Natural killer cell treated with Interleukin-12 subunit alpha and Interleukin-12 subunit beta and Interleukin-15 and Interleukin-18, amount 100 ng/mL, for 72 hours (primary cell): Measurements from ENCODE around the gene DCLK1. TPM values are rescaled to one million over a fixed set of nuclear protein-coding genes. Genes with fewer than 3 reads are reported as not detected.
"Not testable (repeated sequence)": the region's sequence is repeated elsewhere in the genome, so short reads cannot be mapped to it uniquely, and the experiment has no call there.

Experiments
- ATAC-seq, 2 donors: fragments of 150-1000 bp; cut with Tn5 transposase in 1 of 2; sonication (Bioruptor Pico), chemical (Tn5 transposase) in 1 of 2; 2 replicates each; pipeline ENCODE4 v1.10.0; 2021
- DNase-seq: peaks from one replicate; pipeline ENCODE4 v3.0.0; 2022; ENCODE audit warnings: low spot score
- H3K27ac Mint-ChIP-seq, 2 donors: 1 replicate in 1 of 2; 2 replicates in 1 of 2; pipeline ENCODE4 v1.8.0; 2022; ENCODE audit warnings: mixed read lengths in 2 of 2, mild to moderate bottlenecking in 1 of 2, moderate library complexity in 1 of 2
- H3K27me3 Mint-ChIP-seq, 2 donors: 1 replicate in 1 of 2; 2 replicates in 1 of 2; pipeline ENCODE4 v1.8.0; 2022; ENCODE audit warnings: mixed read lengths in 2 of 2
- H3K36me3 Mint-ChIP-seq: one replicate; pipeline ENCODE4 v1.8.0; 2022; ENCODE audit warnings: mixed read lengths
- H3K4me1 Mint-ChIP-seq, 2 donors: 1 replicate in 1 of 2; 2 replicates in 1 of 2; pipeline ENCODE4 v1.8.0; 2022; ENCODE audit warnings: low read depth in 2 of 2, mixed read lengths in 2 of 2, mild to moderate bottlenecking in 1 of 2
- H3K4me3 Mint-ChIP-seq: one replicate; pipeline ENCODE4 v1.8.0; 2022; ENCODE audit warnings: mixed read lengths
- H3K9me3 Mint-ChIP-seq: 2 replicates; pipeline ENCODE4 v1.8.0; 2022; ENCODE audit warnings: mixed read lengths
- total RNA-seq, 2 donors: library from RNA; stranded (reverse); gene quantifications; one replicate each; pipeline ENCODE4 v1.2.3, GENCODE V29; 2022

The DCLK1 gene
- total RNA-seq, 2 donors from 2014 or later = not detected

GRCh38 chr13:36115306-36115705, 15.9 kb downstream of the DCLK1 start:
- Mint-ChIP-seq H3K9me3 (peaks cover 6% of the 10 kb centered on the region), H3K27ac (no peak overlapping the region), H3K27me3 (no peaks in the 10 kb centered on the region), H3K4me1 (no peaks in the 10 kb centered on the region), H3K36me3 (no peaks in the 10 kb centered on the region), H3K4me3 (no peak overlapping the region)
- DNase-seq (no peak), ATAC-seq (no peak)

DNA sequence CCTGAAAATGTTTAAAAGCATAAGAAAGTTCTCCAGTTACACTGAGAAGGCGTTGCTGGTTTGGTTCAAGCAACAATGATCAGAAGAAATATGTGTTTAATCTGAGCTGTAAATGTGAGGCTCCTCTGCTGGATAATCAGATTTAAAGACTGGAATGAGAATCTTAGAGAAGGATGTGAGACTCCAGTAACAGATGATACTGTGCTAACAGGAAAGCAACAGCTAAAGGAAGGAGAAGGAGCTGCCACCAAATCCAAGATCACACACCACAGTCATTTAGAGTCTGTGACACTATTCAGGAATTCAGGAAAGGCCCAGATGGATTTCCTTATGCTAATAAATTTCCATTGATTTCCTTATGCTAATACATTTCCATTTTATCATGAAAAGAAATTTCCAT, 16.9 kb downstream of the DCLK1 start:
- H3K4me3 Mint-ChIP-seq = no peak overlapping the region
- H3K27me3 Mint-ChIP-seq = no peaks in the 10 kb centered on the region
- peaks cover 6% of the 10 kb centered on the region for H3K9me3 Mint-ChIP-seq
- no peak for ATAC-seq
- no peaks in the 10 kb centered on the region for H3K4me1 Mint-ChIP-seq
- no peaks in the 10 kb centered on the region for H3K36me3 Mint-ChIP-seq
- no peak for DNase-seq
- H3K27ac Mint-ChIP-seq = no peak overlapping the region

DNA sequence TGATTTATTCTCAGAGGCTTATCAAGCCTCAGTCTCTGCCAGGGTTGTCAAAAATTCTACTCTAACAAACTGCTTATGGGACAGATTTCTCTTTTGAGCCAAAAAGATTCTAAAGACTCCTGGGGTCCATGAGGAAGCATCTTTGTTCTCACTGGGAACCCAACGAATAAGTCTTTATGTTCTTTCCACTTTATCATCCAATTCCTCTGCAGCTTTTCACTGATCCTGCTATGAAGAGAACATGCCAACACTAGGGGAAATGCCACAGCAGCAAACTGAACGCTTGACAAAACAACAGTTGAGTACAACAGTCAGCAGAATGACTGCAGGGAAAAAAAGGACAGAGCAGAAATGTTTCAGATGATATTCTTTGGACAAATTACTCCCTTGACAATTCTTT, 22.2 kb downstream of the DCLK1 start:
- H3K27ac Mint-ChIP-seq = no peak overlapping the region
- H3K36me3 Mint-ChIP-seq = no peaks in the 10 kb centered on the region
- no peak overlapping the region for H3K4me3 Mint-ChIP-seq
- ATAC-seq = no peak
- no peaks in the 10 kb centered on the region for H3K27me3 Mint-ChIP-seq
- no peak for DNase-seq
- H3K9me3 Mint-ChIP-seq = peaks cover 6% of the 10 kb centered on the region
- H3K4me1 Mint-ChIP-seq = no peaks in the 10 kb centered on the region

DNA sequence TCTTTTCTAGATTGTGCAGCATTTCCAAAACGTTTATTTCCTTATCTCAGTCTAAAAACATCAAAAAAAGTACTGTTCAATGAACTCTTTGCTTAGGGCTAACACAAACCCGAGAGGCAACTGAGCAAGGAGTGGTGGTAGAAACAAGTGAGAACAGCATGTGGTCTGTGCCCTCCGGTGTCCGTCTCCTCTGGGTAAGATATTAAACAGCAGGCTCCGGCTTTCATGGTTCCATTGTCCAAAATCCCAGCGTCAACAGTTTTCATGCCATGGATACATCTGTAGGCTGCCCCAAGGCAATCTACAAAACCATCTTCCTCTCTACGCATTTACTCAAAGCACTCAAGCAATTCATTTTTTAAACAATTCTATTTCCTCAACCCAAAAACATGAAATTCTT, 22.8 kb downstream of the DCLK1 start:
- ATAC-seq (no peak), DNase-seq (no peak)
- no peaks in the 10 kb centered on the region for H3K4me1 Mint-ChIP-seq
- H3K27me3 Mint-ChIP-seq = no peaks in the 10 kb centered on the region
- no peaks in the 10 kb centered on the region for H3K36me3 Mint-ChIP-seq
- no peak overlapping the region for H3K4me3 Mint-ChIP-seq
- peaks cover 6% of the 10 kb centered on the region for H3K9me3 Mint-ChIP-seq
- no peak overlapping the region for H3K27ac Mint-ChIP-seq

DNA sequence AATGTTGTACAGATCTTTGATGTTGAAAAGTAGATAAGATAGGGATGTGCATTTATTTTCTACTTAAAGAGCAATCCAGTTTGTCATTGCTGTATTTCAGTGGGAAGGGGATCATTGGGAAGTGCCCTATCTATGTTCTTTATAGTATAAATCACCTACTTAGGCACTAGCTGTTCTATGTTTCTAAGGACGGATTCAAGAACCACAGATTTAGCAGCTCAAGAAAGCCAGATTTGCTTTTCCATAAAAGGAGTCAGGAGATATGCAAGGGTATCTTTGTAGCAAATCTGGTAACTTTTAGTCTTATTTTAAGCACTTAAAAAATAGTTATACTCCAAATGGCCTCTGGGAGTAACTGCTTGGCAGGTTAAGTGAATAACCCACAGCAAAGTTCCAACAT, 23.7 kb downstream of the DCLK1 start:
- peaks cover 9% of the 10 kb centered on the region for H3K9me3 Mint-ChIP-seq
- ATAC-seq (no peak), DNase-seq (no peak)
- no peaks in the 10 kb centered on the region for H3K27me3 Mint-ChIP-seq
- H3K36me3 Mint-ChIP-seq = no peaks in the 10 kb centered on the region
- no peak overlapping the region for H3K4me3 Mint-ChIP-seq
- no peak overlapping the region for H3K27ac Mint-ChIP-seq
- H3K4me1 Mint-ChIP-seq = no peaks in the 10 kb centered on the region

DNA sequence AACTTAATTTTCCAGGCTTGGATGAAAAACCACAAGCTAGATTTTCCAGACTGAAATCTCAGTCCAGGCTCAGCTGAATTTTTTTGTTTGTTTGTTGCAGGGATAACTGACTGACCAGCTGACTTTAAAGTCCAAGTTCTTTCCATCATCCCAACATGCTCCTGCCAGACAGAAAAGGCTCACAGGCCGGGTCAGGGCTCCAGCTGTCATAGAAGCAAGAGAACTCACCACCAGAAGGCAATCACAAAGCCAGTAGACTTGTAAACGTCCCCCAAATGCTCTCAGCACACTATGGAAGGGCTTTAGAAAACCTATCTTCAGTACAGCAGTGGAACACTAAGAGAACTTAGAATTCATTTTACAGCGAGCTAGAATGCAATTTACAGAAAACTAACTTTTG, 25.5 kb downstream of the DCLK1 start:
- no peak for ATAC-seq
- no peaks in the 10 kb centered on the region for H3K4me1 Mint-ChIP-seq
- H3K36me3 Mint-ChIP-seq = no peaks in the 10 kb centered on the region

GRCh38 chr13:36102721-36103120, 28.5 kb downstream of the DCLK1 start:
- no peak overlapping the region for H3K4me3 Mint-ChIP-seq
- no peak for ATAC-seq
- no peaks in the 10 kb centered on the region for H3K27me3 Mint-ChIP-seq
- no peak overlapping the region for H3K27ac Mint-ChIP-seq
- H3K4me1 Mint-ChIP-seq = no peaks in the 10 kb centered on the region
- H3K9me3 Mint-ChIP-seq = peaks cover 5% of the 10 kb centered on the region
- no peaks in the 10 kb centered on the region for H3K36me3 Mint-ChIP-seq
- no peak for DNase-seq

More for the DNA sequence above, 25.5 kb downstream of the DCLK1 start:
- Mint-ChIP-seq H3K27me3 (no peaks in the 10 kb centered on the region), H3K4me3 (no peak overlapping the region), H3K27ac (no peak overlapping the region), H3K9me3 (peaks cover 9% of the 10 kb centered on the region)
- no peak for DNase-seq

DNA sequence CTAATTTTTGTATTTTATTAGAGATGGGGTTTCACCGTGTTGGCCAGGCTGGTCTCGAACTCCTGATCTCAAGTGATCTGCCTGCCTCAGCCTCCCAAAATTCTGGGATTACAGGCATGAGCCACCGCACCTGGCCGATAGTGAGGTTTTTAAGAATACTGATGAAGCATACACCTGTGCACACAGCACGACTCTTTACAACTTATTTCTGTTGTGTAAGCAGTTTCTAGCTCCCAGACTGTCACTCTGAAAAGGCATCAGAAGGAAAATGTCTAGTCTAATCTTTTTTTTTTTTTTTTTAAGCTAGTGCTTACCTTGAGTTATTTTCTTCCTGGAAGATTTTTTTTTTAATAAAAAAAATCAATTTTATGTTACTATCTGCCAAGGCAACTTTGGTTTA, 29.3 kb downstream of the DCLK1 start:
- DNase-seq, H3K4me3 Mint-ChIP-seq, H3K9me3 Mint-ChIP-seq, H3K27me3 Mint-ChIP-seq, H3K36me3 Mint-ChIP-seq, ATAC-seq, H3K4me1 Mint-ChIP-seq, H3K27ac Mint-ChIP-seq: not testable (repeated sequence)

- H3K27ac Mint-ChIP-seq = no peak overlapping the region
- H3K27me3 Mint-ChIP-seq = no peaks in the 10 kb centered on the region
- DNase-seq (no peak), ATAC-seq (no peak)
- H3K4me3 Mint-ChIP-seq = no peak overlapping the region
- H3K36me3 Mint-ChIP-seq = no peaks in the 10 kb centered on the region
- no peaks in the 10 kb centered on the region for H3K4me1 Mint-ChIP-seq
- H3K9me3 Mint-ChIP-seq = peaks cover 5% of the 10 kb centered on the region
These were observed 30.0 kb downstream of the DCLK1 start for GRCh38 chr13:36101157-36101556.

DNA sequence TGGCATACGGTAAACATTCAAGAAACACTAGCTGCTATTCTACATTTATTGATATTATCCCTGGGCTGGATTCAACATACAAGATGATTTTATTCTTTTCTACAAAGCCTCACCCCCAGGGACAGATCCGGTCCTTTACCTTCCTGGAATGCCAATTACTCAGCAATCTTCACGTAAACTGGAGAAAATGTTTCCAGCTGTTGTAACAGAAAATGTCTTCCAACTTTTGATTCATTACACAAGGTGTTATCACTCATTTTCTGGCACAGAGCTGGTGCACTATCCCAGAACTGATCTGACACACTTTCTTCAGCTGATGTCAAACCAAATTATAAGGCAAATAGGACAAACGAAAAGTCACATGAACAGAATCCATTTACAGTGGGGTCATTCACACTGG, 33.1 kb downstream of the DCLK1 start:
- Mint-ChIP-seq H3K4me1 (no peaks in the 10 kb centered on the region), H3K27me3 (no peaks in the 10 kb centered on the region), H3K9me3 (peaks cover 3% of the 10 kb centered on the region), H3K36me3 (no peaks in the 10 kb centered on the region), H3K4me3 (no peak overlapping the region), H3K27ac (no peak overlapping the region)
- DNase-seq (no peak), ATAC-seq (no peak)

GRCh38 chr13:36096461-36097416, 34.4 kb downstream of the DCLK1 start:
- Mint-ChIP-seq H3K27me3 (no peaks in the 10 kb centered on the region), H3K36me3 (peaks cover 4% of the 10 kb centered on the region), H3K4me3 (no peak overlapping the region), H3K9me3 (peaks cover 6% of the 10 kb centered on the region), H3K4me1 (no peaks in the 10 kb centered on the region), H3K27ac (no peak overlapping the region)
- ATAC-seq (no peak), DNase-seq (no peak)

DNA sequence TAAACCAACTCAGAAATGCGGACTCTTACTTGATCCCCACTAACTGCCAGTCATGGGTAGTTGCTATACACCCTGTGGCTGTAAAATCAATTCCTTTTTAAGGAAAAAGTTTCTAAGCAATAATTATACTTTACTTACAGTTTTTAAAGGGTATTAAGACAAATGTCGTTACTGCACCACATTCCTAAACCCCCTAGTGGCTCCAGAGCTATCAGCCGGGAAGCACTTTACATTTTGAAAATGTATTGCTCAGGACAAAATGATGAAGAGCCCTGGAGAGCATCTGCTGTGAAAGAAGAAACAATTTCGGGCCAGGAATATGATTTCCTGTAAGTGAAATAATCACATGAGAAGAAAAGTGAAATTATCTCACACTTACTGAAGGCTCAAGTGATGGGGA, 36.7 kb downstream of the DCLK1 start:
- Mint-ChIP-seq H3K27ac (no peak overlapping the region), H3K4me3 (no peak overlapping the region), H3K9me3 (peaks cover 14% of the 10 kb centered on the region), H3K4me1 (no peaks in the 10 kb centered on the region), H3K27me3 (no peaks in the 10 kb centered on the region), H3K36me3 (peaks cover 8% of the 10 kb centered on the region)
- ATAC-seq (no peak), DNase-seq (no peak)

- DNase-seq (no peak), ATAC-seq (no peak)
- Mint-ChIP-seq H3K36me3 (peaks cover 8% of the 10 kb centered on the region), H3K27ac (no peak overlapping the region), H3K4me3 (no peak overlapping the region), H3K4me1 (no peaks in the 10 kb centered on the region), H3K27me3 (no peaks in the 10 kb centered on the region), H3K9me3 (peaks cover 28% of the 10 kb centered on the region)
These were observed 40.6 kb downstream of the DCLK1 start for GRCh38 chr13:36090592-36090991.

DNA sequence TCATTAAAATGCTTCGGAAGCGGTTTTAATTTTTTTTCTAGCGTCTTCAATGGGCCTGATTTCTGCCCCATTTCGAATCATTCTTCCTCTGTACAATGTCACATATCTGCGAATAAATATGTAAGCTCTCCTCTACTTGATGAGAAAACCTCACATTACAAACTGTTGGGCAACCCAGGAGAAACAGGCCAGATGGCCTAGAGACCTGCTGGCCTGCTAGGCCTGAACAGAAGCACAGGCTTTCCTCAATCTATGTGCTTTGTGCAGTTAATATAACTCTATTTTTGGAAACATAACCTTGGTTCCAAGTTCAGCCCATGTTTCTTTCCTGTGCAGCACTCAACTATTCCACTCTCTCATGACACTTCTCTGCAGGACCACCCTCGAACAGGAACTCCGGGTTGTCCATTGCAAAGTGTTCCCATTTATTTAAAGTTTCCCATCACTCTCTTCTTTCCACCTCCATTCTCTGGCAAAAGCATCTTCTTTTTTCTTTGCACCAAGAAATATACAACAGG, 42.0 kb downstream of the DCLK1 start:
- H3K4me1 Mint-ChIP-seq = no peaks in the 10 kb centered on the region
- peaks cover 8% of the 10 kb centered on the region for H3K36me3 Mint-ChIP-seq
- peaks cover 28% of the 10 kb centered on the region for H3K9me3 Mint-ChIP-seq
- H3K27me3 Mint-ChIP-seq = no peaks in the 10 kb centered on the region
- H3K27ac Mint-ChIP-seq = no peak overlapping the region
- no peak overlapping the region for H3K4me3 Mint-ChIP-seq
- ATAC-seq (no peak), DNase-seq (no peak)
